ENCODE measurements around the gene NEDD4L.
"Not testable (repeated sequence)": the region's sequence is repeated elsewhere in the genome, so short reads cannot be mapped to it uniquely, and the experiment has no call there.

Gene NEDD4L

DNA sequence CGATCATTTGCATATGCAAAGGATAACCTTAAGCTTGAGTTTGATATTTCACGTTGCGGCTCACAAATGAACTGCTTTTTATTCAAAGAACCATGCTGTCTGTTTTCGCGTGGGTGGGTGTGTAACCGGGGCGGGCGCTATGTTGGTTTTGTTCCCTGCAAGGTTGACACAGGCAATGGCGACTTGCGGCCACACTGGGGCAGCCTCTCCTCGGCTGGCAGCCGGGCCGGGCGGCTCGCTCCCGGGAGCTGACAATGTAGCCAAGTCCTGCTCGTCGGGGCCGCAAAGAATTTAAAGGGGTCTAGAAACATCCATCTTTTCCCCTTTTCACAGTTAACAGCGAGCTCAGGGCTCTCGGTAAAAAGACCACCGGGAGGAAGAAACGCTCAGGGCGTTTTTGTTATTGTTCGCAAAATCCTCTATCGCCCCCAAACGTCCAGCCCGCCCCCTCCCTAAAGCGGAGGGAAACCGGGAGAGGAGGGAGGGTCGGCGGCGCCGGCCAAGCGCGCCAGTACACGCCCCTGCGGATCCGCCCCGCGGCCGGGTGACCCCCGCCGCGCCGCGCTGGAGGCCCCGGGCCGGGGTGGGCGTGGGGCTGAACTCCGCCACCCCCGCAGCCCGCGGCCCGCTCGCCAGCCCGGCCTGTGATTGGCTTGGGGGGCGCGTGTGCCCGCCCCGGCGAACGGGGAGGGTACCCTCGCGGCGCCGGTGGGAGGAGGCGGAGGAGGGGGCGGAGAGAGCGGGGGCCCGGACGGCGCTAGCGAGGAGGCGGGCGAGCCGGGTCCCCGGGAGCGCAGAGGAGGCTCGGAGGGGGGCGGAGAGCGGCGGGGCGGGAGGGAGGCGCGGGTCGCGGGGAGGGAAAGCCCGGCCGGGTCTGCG, at the start of gene NEDD4L:
Gene NEDD4L (plus strand): TSS at position 736 of the 879 bp plus-strand sequence. CDS start 435 bp downstream, outside the sequence.
- no peak for FAIRE-seq

DNA sequence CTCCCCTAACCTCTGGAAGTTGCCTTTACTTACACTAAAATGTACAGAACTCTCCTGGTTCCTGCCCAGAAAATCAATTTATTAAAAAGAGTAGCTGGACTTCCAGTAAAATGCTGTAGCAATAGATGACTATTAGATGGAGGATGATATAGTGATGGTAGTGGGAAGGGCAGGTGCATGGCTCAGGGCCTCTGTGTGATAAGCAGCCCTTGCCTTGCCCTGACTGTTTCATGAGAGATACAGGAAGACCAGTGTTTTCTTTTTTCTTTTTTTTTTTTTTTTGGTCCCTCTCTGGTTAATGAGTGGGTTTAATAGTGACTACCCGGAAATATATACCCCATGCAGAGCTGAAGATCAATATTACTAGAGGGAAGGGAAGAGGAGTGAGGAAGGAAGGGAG, 48.7 kb upstream of the NEDD4L start:
- no peak for FAIRE-seq

GRCh38 chr18:57996894-57997293, 47.1 kb upstream of the NEDD4L start:
- not testable (repeated sequence) for FAIRE-seq

DNA sequence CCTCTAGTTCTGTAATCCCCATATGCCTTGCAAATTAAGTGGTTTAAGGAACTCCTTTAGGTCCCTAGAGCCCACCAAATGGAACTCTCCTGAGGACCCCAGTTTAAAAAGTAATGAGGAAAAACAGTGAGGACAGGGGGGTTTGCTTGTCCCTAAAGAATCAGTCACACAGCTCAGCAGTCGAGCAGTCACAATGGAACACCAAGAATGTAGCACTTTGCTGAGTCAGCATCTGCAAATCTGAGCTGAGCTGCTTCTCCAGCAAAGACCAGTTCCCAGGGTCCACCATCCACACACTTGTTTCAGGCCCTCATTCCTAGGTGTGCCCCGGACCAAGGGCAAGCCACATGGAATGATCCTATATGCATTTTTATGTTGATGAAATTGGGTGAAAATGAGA, 46.2 kb upstream of the NEDD4L start:
- FAIRE-seq = no peak

DNA sequence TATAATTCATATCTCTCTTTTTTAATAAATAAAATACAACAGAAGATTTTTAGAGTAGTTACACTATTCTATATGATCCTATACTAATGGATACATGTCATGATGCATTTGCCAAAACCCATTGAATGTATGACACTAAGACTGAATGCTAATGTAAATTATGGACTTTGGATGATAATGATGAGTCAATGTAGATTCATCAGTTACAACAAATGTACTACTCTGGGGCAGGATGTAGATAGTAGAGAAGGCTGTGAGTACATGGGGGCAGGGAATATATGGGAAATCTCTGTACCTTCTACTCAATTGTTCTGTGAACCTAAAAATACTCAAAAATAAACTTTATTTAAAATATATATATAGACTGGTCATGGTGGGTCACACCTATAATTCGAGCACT, 45.6 kb upstream of the NEDD4L start:
- FAIRE-seq = no peak

GRCh38 chr18:58004317-58004716, 39.7 kb upstream of the NEDD4L start:
- no peak for FAIRE-seq

GRCh38 chr18:58005011-58005410, 39.0 kb upstream of the NEDD4L start:
- FAIRE-seq = no peak

- no peak for FAIRE-seq
Measured at GRCh38 chr18:58005885-58006523, 38.0 kb upstream of the NEDD4L start.

DNA sequence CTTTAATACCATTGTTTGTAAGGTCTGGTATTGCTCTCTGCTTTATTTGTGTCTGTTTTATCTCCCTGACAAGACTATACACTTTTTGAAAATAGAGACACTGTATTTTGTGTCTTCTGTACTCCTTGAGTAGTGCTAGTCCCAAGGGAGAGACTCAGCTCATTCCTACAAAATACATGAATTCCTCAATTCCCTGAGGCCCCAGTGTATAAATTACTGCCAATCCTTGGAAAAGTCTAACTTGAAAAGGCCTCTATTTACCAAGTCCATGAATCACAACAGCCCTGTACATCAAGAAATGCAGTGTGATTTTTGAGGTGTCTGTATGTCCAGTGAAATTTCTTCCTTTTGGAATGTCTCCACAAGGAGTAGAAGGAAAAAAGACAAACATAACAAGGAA, 34.9 kb upstream of the NEDD4L start:
- no peak for FAIRE-seq

DNA sequence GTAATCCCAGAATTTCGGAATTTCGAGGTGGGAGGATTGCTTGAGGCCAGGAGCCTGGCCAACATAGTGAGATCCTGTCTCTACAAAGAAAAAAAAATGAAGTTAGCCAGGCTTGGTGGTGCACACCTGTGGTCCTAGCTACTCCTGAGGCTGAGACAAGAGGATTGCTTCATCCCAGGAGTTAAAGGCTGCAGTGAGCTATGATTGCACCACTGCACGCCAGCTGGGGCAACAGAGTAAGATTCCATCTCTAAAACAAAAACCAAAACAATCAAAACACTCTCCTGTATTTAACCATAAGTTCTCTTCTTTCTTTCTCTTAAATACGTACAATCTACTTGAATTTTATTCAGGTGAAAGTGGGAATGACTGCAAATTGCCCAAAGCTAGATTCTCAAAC, 33.8 kb upstream of the NEDD4L start:
- no peak for FAIRE-seq

DNA sequence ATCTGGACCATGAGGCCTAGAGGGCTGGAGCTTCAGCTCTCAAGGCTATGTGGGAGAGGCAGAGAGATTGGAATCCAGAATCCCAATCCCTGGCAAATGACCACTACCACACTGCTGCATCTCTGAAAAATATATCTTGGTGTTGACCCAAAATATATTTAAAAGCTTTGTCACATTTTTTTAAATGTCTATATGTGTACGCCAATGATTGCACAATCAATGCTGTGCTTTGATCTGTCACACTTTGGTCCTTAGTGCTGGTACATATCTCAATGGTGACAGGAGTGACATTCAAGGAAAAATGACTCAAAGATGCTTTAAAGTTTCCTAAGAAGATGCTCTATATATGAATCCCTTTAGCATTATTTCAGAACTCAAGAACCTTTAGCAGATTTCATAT, 31.7 kb upstream of the NEDD4L start:
- no peak for FAIRE-seq

DNA sequence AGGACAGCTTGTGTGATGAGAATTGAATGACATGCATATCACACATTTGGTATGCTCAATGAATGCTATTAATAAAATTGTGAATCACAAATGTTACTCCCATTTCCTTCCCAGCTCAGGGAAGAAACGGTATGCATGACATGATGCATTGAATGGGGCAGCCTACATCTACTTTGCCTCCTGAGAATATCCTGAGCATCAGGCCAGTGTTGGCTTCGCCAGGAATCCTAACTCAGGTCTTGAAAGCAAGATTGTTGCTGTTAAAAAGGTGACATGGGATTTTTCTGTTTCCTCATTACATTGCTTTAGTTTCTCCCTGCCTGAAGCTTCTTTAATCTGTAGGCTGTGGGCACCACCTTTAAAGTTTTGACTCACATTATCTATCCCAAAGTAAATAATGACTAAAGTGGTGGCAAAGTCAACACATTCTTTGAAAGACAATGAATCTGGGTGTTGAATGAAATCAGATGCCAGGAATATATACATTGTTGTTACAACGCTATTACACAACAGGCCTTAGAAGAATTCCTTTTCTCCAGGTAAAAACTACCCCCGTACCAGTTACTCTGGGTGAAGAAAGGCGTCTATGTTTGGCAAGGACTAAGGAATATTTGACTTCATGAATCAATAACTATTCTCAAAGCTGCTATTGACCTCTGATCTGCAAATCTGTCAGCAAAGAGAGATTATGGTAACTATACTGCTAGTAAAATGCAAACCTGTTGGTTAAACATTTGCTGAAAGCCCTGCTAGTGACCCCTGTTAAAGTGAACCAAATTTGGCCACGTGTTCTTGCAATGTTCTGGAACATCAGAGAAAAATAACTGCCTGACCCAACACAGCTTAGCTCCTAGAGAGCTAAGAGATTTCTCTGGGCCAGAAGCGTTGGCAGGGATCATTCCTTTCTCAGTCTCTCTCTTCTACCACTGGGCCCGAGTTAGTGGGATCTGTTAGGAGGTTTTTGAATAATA, 30.5 kb upstream of the NEDD4L start:
- FAIRE-seq = peak; percentile 75

- FAIRE-seq = no peak
Measured at GRCh38 chr18:58015065-58015780, 28.8 kb upstream of the NEDD4L start.

DNA sequence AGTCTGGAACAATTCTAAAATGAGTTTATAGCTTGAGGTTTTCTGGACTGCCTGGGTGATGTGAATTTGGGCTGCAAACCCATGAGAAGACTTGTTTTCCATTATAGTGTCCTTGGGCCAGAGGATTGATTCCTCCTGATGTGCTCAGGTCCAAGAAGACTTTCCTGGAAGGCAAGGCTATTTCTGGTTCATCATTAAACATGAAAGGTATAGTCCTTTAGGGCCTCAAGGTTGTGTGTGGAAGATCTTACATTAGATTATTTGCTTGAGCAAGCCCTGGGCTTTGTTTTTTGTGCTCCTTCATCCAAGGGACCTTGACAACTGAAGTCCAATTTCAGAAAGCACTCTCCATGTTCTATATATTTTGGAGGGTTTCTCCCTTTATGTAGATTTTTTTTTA, 26.8 kb upstream of the NEDD4L start:
- no peak for FAIRE-seq

DNA sequence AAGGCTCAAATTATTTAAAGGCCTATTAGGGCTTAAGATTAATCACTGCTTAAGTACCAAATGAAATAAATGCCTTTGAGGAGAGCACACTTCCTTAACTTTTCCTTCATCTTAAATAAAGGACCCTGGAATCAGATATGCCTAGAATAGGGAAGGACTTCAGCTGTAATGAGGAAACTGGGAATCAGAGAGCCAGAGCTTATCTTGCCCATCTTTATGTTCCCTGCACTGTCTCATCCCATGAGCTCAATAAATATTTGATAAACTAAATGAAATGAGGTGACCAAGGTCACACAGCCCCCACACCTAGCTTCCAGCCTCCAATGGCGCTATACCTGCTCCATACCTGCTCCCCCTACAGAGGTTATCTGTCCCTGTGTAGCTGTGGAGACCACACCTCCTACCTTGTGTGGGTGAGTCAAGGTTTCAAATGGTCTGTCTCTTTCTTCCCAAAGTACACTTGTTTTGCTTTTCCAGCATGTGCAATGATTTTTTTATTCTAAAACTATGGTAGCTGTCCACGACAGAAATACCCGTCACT, 23.4 kb upstream of the NEDD4L start:
- no peak for FAIRE-seq

DNA sequence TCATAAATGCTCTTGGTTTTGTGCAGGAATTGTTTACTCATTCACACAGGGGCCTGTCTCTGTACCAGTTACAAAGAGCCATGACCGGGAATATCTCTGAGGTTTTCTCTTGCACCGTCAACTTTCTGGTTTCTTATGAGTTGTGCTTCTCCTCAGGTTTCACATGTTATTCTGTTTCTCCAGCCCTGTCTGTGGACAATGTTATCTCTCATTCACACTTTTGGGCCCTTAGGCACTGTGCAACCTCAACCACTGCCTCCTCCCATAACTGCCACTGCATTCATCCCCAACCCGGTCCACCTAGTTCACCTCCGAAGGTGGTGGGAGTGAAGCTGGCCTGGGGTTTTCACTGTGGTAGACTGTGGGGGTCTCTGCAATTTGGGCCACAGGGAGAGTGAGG, 22.5 kb upstream of the NEDD4L start:
- FAIRE-seq = no peak

- no peak for FAIRE-seq
Measured at GRCh38 chr18:58023108-58023507, 20.9 kb upstream of the NEDD4L start.

- FAIRE-seq = no peak
Measured at GRCh38 chr18:58024139-58024538, 19.9 kb upstream of the NEDD4L start.

DNA sequence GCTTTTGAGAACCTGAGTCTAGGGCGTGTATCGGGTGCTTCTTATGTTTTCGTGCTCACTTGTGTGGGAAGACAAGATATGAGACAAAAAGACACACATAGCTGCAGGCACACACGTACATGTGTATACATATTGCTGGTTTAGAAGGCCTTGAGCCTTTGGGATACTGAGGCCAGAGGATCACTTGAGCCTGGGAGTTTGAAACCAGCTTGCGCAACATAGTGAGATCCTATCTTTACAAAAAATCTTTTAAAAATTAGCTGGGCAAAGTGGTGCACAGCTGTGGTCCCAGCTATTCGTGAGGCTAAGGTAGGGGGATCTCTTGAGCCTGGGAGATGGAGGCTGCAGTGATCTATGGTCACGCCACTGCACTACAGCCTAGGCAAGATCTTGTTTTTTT, 18.8 kb upstream of the NEDD4L start:
- no peak for FAIRE-seq

- FAIRE-seq = no peak
Measured at GRCh38 chr18:58025733-58026132, 18.3 kb upstream of the NEDD4L start.

GRCh38 chr18:58026395-58026794, 17.6 kb upstream of the NEDD4L start:
- no peak for FAIRE-seq

DNA sequence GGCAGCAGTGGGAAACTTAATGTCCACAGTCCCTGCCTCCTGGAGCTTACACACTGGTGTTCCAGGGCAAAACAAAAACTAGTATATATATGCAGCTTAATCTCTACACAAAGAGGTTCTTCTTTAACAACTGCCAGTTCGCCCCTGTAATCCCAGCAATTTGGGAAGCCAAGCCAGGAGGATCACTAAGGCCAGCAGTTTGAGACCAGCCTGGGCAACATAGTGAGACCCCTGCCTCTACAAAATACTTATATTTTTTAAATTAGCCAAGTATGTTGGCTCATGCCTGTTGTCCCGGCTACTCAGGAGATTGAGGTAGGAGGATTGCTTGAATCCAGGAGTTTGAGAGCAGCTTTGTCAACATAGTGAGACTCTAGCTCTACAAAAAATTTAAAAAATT, 17.2 kb upstream of the NEDD4L start:
- no peak for FAIRE-seq

Measured in colon (tissue), 2 donors.